Right kidney (tissue), 9 donors: ENCODE data around the gene PEX11B.

ENCODE experiments used
- DNase-seq: peaks from one replicate; pipeline ENCODE4 v3.0.0-alpha.2; 2016
- long read RNA-seq, 8 donors: transcript quantifications; one replicate each; lab custom pipeline, GENCODE V29; 2026

PEX11B gene
- long read RNA-seq, donor 1, transcript PEX11B-201 (4 exons, 1,740 nt), result major isoform, 25 of 41 reads
- long read RNA-seq, donor 1, partial matches to known transcripts, result 16 of 41 reads
- long read RNA-seq, donor 1, other reads (novel, unspliced or antisense), result 0 of 41 reads
- long read RNA-seq, donor 2, transcript PEX11B-201 (4 exons, 1,740 nt), result major isoform, 19 of 19 reads
- long read RNA-seq, donor 2, partial matches to known transcripts, result 0 of 19 reads
- long read RNA-seq, donor 2, other reads (novel, unspliced or antisense), result 0 of 19 reads
- long read RNA-seq, donor 3, transcript PEX11B-201 (4 exons, 1,740 nt), result major isoform, 6 of 6 reads
- long read RNA-seq, donor 3, partial matches to known transcripts, result 0 of 6 reads
- long read RNA-seq, donor 3, other reads (novel, unspliced or antisense), result 0 of 6 reads
- long read RNA-seq, donor 4, transcript PEX11B-201 (4 exons, 1,740 nt), result major isoform, 11 of 11 reads
- long read RNA-seq, donor 4, partial matches to known transcripts, result 0 of 11 reads
- long read RNA-seq, donor 4, other reads (novel, unspliced or antisense), result 0 of 11 reads
- long read RNA-seq, donor 5, transcript PEX11B-201 (4 exons, 1,740 nt), result major isoform, 16 of 16 reads
- long read RNA-seq, donor 5, partial matches to known transcripts, result 0 of 16 reads
- long read RNA-seq, donor 5, other reads (novel, unspliced or antisense), result 0 of 16 reads
- long read RNA-seq, donor 6, transcript PEX11B-201 (4 exons, 1,740 nt), result major isoform, 12 of 12 reads
- long read RNA-seq, donor 6, partial matches to known transcripts, result 0 of 12 reads
- long read RNA-seq, donor 6, other reads (novel, unspliced or antisense), result 0 of 12 reads
- long read RNA-seq, donor 7, transcript PEX11B-201 (4 exons, 1,740 nt), result major isoform, 18 of 18 reads
- long read RNA-seq, donor 7, partial matches to known transcripts, result 0 of 18 reads
- long read RNA-seq, donor 7, other reads (novel, unspliced or antisense), result 0 of 18 reads
- long read RNA-seq, donor 8, transcript PEX11B-201 (4 exons, 1,740 nt), result major isoform, 14 of 26 reads
- long read RNA-seq, donor 8, partial matches to known transcripts, result 12 of 26 reads
- long read RNA-seq, donor 8, other reads (novel, unspliced or antisense), result 0 of 26 reads

DNA sequence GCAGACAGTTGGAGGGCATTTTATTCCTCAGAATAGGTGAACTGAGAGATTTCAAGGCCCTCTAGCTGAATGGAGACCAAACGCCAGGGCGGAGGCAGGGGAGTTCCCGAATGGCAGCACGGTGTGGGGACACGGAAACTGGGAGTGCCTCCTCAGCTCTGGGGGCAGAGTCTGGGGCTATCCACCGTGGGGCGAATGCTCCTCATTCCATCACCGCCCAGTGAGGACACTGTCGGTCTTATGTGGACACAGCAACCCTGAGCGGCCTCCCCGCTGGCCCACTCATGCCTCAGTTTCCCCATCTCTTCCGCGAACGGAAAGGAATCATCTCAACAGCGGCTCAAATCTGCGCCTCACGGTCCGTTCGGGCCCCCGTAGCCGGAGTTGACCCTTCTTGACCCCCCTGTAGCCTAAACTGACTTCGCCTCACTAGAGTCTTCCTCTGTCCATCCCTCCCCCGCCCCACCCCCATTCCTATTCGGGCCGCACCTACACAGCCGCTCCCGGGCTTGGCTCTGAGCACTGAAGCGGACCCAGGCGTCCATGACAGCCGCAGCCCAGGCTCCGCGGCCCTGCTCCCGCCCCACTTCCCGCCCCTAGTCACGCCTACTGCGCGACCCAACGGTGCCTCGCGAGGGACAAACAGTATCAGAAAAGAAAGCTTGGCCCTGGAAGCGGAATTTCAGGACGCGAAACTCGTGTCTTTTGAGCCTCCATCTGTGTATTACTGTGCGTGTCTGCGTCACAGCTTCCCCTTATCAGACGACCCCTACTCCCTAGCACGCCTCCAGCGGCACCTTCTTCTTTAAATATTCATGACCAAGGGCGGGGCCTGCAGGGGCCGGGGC is at the start of gene PEX11B:
Gene PEX11B, minus strand, starts transcription at position 574 of the 848 bp plus-strand sequence. Its CDS starts 29 bp downstream, at position 545.
- DNase-seq, result peak; percentile 94

- DNase-seq, result no peak
Observed at GRCh38 chr1:145967288-145967687, 48.8 kb upstream of the PEX11B start.

DNA sequence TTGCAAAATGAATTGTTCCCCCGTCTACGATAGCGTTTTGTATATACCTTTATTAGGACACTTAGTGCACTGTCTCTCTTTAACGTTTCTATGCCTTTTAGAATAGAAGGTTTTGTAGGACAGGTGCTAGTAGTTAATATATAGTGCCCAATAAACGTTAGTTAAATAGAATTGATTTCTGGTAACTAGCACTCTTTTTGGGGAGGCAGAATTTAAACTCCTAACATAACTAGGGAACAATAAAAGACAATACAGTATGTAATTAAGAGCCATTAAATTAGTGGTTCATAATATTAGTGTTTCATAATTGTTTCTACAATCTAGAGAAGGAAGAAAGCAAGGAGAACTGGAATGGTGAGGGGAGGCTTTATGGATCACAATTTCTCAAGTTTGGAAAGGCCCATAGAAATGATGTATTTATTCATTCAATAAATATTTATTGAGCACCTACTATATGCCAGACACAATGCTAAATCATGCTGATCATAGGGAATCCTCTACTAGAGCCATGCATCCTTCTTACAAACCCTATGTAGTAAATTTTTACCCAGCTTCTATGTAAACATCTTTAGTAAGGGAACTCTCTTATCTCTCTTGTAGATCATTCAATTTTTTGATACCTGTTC is 46.7 kb upstream of the PEX11B start:
- DNase-seq, result no peak

DNA sequence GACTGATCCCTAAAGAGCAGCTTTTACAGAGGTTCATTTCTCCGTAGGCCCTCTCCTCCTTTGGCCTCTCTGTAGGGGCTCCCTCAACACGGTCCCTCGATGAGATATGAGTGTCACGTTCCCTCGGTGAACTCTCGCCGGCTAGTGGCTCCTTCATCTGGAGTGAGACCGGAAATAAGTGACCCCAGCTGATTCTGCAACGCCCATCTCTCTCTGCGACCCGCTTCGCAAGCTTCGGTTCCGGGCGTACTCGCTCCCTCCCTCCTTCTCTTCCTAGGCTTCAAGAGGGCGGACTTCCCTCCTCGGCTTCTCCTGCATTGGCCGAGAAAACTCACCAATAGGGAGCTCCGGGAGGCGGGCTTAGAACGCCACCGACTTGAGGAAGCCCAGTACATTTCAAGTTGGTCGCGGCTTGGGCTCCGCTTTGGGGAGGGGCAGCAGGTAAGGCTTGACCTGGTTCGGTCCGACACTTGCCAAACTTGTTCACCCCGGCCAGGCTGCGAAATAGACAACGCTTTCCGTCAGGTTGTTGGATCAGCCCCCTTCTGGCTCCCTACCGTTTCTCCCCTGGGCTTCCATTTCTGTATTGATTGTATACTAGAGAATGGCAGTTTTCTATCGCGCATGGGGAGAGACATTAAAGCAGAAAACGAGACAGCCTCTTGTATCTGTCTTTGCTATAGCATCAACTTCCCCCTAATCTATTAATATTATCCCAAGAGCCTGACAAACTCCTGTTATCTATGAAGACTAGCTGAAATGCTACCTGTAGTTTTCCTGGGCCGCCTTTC is 46.0 kb upstream of the PEX11B start, which contains the start of the genes ANKRD34A and POLR3GL:
Gene ANKRD34A, minus strand, starts transcription at position 248 of the 791 bp plus-strand sequence. CDS start 2,816 bp downstream, outside the sequence.
Gene POLR3GL, plus strand, starts transcription at position 363 of the 791 bp plus-strand sequence. CDS start 10,176 bp downstream, outside the sequence.
- peak; percentile 86 for DNase-seq

- DNase-seq, result no peak
Observed at GRCh38 chr1:145963265-145964019, 44.9 kb upstream of the PEX11B start.

- peak; percentile 36 for DNase-seq
Observed at GRCh38 chr1:145962157-145963102, 43.9 kb upstream of the PEX11B start.

- peak; percentile 63 for DNase-seq
Observed at GRCh38 chr1:145961425-145962156, 43.1 kb upstream of the PEX11B start.

- no peak for DNase-seq
Observed at GRCh38 chr1:145961109-145961424, 42.5 kb upstream of the PEX11B start.

DNA sequence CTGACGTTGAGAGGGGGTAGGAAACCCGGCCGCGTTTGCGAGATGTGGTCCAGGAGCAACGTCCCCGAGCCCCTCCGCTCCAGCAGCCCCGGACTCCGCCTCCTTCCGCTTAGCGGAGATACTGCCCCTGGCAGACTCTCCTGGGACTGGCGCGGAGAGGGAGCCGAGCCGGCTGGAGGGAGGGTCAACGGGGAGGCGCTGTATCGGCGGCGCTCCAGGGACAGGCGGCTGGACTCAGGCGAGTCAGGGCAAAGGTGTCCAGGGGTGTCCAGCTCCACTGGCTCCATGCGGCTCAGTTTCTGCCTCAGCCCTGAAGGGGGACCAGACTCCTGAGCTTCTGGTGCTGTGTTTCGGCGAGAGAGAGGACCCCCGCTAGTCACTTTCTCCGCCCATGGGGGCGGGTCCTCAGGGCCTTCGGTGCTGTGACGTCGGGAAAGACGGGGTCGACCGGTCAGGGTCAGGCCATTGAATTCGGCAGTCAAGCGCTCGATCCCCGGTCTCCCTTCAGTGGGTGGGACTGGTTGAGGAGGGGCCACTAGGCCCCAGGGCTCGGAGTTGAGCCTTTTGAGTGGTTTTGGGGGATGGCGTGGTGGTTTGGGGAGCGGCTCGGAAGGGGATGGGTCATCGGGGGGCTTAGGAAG is 42.1 kb upstream of the PEX11B start:
- peak; percentile 94 for DNase-seq

DNA sequence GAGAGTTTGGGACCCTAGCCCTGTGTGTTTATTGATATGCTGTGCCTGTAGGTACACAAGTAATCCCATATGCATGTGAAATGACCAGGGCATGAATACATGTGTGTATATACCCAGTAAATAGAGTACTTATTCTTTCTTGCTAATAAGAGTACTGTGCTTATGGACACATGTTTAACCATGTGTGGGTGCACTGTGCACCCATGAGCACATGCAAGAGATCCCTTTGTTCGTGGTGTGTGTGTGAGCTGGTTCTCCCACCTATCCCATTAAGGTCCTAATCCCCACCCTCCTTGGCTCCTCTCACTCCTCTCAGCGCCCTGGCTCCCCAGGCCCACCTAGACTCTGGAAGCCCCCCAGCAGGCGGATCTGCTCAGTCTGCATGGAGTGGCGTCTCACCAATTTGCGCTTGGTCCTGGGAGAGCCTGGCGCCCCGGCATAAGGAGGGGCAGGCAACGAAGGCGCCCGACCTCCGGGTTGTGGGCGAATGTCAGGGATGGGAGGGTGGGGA is 41.5 kb upstream of the PEX11B start:
- DNase-seq, result no peak

DNA sequence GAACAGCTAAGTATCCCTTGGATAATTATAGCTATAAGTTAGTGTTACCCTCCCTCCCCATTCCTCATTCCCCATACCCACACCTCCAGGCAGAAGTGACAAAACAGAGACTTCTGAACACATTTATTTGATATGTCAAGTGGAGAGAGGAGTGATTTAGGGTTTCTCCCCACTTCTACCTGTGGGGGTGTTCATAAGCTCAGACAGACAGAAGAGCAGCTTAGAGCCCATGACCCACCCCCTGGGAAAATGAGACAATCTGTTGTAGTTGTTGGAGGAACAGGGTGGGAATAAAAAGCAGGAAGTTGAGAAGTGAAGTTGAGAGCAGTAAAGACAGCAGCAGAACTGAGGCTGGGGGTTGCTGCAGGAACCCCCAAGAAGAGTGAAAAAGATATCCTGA is 40.8 kb upstream of the PEX11B start:
- no peak for DNase-seq

- no peak for DNase-seq
Observed at GRCh38 chr1:145958734-145959133, 40.2 kb upstream of the PEX11B start.

- DNase-seq, result peak; percentile 90
Observed at GRCh38 chr1:145957443-145958319, 39.2 kb upstream of the PEX11B start, which contains the start of gene LIX1L. LIX1L (minus strand) TSS chr1:145958017; CDS start chr1:145957927, 90 bp downstream.

GRCh38 chr1:145956781-145957442 is 38.4 kb upstream of the PEX11B start:
- peak; percentile 42 for DNase-seq

DNA sequence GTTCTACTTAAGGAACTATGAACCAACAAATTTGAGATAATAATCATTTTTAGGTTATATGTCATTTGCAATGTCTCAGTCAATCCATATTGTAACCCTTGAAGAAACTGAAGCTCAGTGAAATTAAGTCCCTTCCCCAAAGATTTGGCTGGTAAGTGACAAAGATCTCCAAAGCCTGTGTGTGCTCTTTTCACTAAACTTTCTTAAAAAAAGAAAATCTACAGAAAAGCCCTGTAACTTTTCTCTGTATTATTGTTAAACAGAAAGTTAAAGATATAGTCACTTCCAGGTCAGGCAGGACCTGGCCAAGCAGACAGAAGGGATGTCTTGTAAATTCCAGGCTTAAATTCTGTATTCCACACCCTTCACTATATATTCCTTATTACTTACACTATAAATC is 37.8 kb upstream of the PEX11B start:
- DNase-seq, result no peak
